Measurements from ENCODE around the gene KRTAP10-11. TPM values are rescaled to one million over a fixed set of nuclear protein-coding genes. Genes with fewer than 3 reads are reported as not detected.

Gene KRTAP10-11
- total and polyA plus RNA-seq, 2 experiments from 2014 or later, result not detected

DNA sequence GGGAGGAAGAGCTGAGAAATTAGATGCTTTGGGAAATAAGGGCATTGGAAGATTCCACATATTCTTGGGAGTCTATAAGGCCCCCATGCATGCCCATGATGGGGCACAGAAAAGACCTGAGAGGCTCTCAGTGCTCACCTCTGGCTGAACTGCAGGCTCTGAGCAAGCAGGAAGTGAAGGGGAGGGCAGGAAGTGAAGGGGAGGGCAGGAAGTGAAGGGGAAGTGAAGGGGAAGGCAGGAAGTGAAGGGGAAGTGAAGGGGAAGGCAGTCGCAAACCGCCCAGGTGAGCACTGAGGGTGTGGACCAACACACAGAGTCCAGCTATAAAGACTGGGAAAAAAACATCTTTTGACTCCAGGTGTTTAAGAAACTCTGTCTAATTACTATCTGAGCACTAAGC lies 15.8 kb upstream of the KRTAP10-11 start:
- 100% methylated on average over 2 of the region's 2 CpGs for WGBS (ENCODE audit: low lambda C conversion rate, missing lambda C conversion rate)
- Histone ChIP-seq H3K4me1 (ENCODE audit: insufficient read depth) (no peaks in the 10 kb centered on the region), H4K20me1 (ENCODE audit: insufficient read depth, poor library complexity, severe bottlenecking) (no peaks in the 10 kb centered on the region), H3K27ac (no peak overlapping the region), H2AFZ (no peak overlapping the region), H3K79me2 (no peaks in the 10 kb centered on the region), H3K36me3 (replicated peaks; ENCODE audit: insufficient read depth, low read depth) (no peaks in the 10 kb centered on the region), H3K4me3 (no peak overlapping the region), H3K9me2 (replicated peaks; ENCODE audit: insufficient read depth) (no peaks in the 10 kb centered on the region), H3K9me3 (ENCODE audit: low read depth) (no peaks in the 10 kb centered on the region), H3K4me2 (no peak overlapping the region), H3K27me3 (no peaks in the 10 kb centered on the region)
- TF ChIP-seq, protein P1, sequence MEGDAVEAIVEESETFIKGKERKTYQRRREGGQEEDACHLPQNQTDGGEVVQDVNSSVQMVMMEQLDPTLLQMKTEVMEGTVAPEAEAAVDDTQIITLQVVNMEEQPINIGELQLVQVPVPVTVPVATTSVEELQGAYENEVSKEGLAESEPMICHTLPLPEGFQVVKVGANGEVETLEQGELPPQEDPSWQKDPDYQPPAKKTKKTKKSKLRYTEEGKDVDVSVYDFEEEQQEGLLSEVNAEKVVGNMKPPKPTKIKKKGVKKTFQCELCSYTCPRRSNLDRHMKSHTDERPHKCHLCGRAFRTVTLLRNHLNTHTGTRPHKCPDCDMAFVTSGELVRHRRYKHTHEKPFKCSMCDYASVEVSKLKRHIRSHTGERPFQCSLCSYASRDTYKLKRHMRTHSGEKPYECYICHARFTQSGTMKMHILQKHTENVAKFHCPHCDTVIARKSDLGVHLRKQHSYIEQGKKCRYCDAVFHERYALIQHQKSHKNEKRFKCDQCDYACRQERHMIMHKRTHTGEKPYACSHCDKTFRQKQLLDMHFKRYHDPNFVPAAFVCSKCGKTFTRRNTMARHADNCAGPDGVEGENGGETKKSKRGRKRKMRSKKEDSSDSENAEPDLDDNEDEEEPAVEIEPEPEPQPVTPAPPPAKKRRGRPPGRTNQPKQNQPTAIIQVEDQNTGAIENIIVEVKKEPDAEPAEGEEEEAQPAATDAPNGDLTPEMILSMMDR (IDR thresholded peaks at IDR 0.05; ENCODE audit: poor library complexity), result no peak
- TF ChIP-seq EZH2phosphoT487 (IDR thresholded peaks at IDR 0.05; ENCODE audit: low read depth, severe bottlenecking, unreplicated experiment) (no peak), EZH2 (IDR thresholded peaks at IDR 0.05; ENCODE audit: borderline replicate concordance) (no peak)
- no peak for DNase-seq (ENCODE audit: low spot score)

DNA sequence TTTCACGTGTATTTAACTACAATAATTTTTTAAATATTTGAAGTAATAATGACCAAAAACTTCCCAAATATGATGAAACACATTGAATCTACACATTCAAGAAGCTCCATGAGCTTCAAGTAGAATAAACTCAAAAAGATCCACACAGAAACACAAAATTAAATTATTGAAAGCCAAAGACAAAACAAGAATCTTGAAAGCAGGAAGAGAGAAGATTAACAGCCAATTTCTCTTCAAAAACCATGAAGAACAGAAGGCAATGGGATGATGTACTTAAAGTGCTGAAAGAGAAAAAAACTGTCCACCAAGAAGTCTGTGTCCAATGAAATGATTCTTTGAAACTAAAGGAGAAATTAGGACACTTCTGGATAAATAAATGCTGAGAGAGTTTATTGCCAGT lies 14.1 kb upstream of the KRTAP10-11 start:
- no peaks in the 10 kb centered on the region for H3K79me2 ChIP-seq
- H3K27me3 ChIP-seq, result no peaks in the 10 kb centered on the region
- no peak overlapping the region for H2AFZ ChIP-seq
- no peaks in the 10 kb centered on the region for H3K9me2 ChIP-seq (replicated peaks; ENCODE audit: insufficient read depth)
- no peaks in the 10 kb centered on the region for H3K4me1 ChIP-seq (ENCODE audit: insufficient read depth)
- H3K9me3 ChIP-seq (ENCODE audit: low read depth), result no peaks in the 10 kb centered on the region
- TF ChIP-seq, protein P1 (IDR thresholded peaks at IDR 0.05; ENCODE audit: poor library complexity), result no peak
- TF ChIP-seq EZH2 (IDR thresholded peaks at IDR 0.05; ENCODE audit: borderline replicate concordance) (no peak), EZH2phosphoT487 (IDR thresholded peaks at IDR 0.05; ENCODE audit: low read depth, severe bottlenecking, unreplicated experiment) (no peak)
- H3K4me3 ChIP-seq, result no peak overlapping the region
- H3K36me3 ChIP-seq (replicated peaks; ENCODE audit: insufficient read depth, low read depth), result no peaks in the 10 kb centered on the region
- DNase-seq (ENCODE audit: low spot score), result no peak
- 93% methylated on average over 1 of the region's 1 CpG for WGBS (ENCODE audit: low lambda C conversion rate, missing lambda C conversion rate)
- H4K20me1 ChIP-seq (ENCODE audit: insufficient read depth, poor library complexity, severe bottlenecking), result no peaks in the 10 kb centered on the region
- H3K4me2 ChIP-seq, result no peak overlapping the region
- H3K27ac ChIP-seq, result no peak overlapping the region

DNA sequence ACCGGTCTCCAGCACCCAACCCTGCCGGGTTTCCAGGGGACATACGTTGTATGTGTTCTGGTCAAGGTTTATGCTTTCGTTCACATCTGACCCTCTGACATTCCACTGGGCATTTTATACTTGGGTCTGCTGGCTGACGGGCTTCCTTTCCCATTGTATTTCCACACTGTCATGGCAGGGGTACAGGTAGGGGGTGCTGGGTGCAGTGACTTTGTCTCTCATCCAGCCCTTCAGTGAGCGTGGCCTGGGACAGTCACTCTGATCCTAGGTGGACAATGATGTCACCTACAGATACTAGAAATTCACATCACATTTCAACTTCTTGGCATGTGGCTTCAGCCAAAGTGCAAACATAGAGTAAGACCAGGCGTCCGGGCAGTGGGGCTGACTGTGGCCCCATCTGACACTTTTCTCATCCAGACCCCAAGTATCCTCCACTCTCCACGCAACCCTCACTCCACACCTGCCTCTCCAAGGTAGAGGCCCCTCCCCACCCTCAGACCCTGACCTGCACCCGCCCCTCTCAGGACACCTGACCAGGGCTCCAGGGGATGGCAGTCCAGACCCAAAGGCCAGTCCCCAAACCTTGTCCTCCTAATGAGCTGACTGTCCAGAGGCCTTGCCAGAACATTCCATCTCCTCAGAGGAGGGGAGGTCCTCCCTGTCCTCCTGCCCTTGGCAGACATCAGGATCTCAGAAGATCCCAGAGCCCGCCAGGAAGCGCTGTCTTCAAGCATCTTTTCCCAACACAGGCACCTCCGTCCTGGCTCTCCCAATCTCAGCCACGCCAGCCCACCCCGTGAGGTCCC lies 9.8 kb upstream of the KRTAP10-11 start:
- DNase-seq (ENCODE audit: low spot score), result no peak

More for the DNA sequence above, 9.8 kb upstream of the KRTAP10-11 start:
- Histone ChIP-seq H3K9me2 (replicated peaks; ENCODE audit: insufficient read depth) (no peaks in the 10 kb centered on the region), H2AFZ (no peak overlapping the region), H3K9me3 (ENCODE audit: low read depth) (no peaks in the 10 kb centered on the region), H3K27ac (no peak overlapping the region), H3K4me1 (ENCODE audit: insufficient read depth) (no peaks in the 10 kb centered on the region), H3K79me2 (no peaks in the 10 kb centered on the region), H3K4me3 (no peak overlapping the region), H3K27me3 (no peaks in the 10 kb centered on the region), H3K4me2 (no peak overlapping the region), H3K36me3 (replicated peaks; ENCODE audit: insufficient read depth, low read depth) (no peaks in the 10 kb centered on the region), H4K20me1 (ENCODE audit: insufficient read depth, poor library complexity, severe bottlenecking) (no peaks in the 10 kb centered on the region)
- WGBS (ENCODE audit: low lambda C conversion rate, missing lambda C conversion rate), result 90% methylated on average over 15 of the region's 15 CpGs
- TF ChIP-seq EZH2 (IDR thresholded peaks at IDR 0.05; ENCODE audit: borderline replicate concordance) (no peak), EZH2phosphoT487 (IDR thresholded peaks at IDR 0.05; ENCODE audit: low read depth, severe bottlenecking, unreplicated experiment) (no peak)
- TF ChIP-seq, protein P1 (IDR thresholded peaks at IDR 0.05; ENCODE audit: poor library complexity), result no peak
